ENCODE measurements around the gene RUNX2.

DNA sequence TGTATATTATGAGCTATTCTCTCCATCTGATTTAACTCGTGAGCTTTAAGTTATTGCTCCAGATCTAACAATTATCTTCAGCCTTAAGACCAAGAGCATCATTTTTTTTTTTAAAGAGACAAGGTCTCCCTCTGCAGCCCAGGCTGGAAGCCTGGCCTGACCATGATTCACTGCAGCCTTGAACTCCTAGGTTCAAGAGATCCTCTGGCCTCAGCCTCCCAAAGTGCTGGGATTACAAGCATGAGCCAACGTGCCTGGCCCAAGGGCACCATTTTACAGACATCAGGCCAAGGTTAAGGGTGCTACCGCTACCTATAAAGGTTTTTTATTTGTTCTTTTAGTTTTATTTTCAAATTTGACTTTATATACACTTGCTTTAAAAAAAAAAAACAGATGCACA is 47.3 kb downstream of the RUNX2 start:
- TF ChIP-seq EZH2 (IDR thresholded peaks at IDR 0.05; ENCODE audit: borderline replicate concordance, insufficient read depth, low read length, poor library complexity, severe bottlenecking) = no peak
- TF ChIP-seq, protein P1, sequence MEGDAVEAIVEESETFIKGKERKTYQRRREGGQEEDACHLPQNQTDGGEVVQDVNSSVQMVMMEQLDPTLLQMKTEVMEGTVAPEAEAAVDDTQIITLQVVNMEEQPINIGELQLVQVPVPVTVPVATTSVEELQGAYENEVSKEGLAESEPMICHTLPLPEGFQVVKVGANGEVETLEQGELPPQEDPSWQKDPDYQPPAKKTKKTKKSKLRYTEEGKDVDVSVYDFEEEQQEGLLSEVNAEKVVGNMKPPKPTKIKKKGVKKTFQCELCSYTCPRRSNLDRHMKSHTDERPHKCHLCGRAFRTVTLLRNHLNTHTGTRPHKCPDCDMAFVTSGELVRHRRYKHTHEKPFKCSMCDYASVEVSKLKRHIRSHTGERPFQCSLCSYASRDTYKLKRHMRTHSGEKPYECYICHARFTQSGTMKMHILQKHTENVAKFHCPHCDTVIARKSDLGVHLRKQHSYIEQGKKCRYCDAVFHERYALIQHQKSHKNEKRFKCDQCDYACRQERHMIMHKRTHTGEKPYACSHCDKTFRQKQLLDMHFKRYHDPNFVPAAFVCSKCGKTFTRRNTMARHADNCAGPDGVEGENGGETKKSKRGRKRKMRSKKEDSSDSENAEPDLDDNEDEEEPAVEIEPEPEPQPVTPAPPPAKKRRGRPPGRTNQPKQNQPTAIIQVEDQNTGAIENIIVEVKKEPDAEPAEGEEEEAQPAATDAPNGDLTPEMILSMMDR (IDR thresholded peaks at IDR 0.05; ENCODE audit: poor library complexity, severe bottlenecking) = no peak
- no peak for TF ChIP-seq SMC3 (conservative IDR thresholded peaks at IDR 0.05; ENCODE audit: poor library complexity)
- no peak for TF ChIP-seq MXI1 (conservative IDR thresholded peaks at IDR 0.05; ENCODE audit: poor library complexity, severe bottlenecking)
- TF ChIP-seq, protein P2, sequence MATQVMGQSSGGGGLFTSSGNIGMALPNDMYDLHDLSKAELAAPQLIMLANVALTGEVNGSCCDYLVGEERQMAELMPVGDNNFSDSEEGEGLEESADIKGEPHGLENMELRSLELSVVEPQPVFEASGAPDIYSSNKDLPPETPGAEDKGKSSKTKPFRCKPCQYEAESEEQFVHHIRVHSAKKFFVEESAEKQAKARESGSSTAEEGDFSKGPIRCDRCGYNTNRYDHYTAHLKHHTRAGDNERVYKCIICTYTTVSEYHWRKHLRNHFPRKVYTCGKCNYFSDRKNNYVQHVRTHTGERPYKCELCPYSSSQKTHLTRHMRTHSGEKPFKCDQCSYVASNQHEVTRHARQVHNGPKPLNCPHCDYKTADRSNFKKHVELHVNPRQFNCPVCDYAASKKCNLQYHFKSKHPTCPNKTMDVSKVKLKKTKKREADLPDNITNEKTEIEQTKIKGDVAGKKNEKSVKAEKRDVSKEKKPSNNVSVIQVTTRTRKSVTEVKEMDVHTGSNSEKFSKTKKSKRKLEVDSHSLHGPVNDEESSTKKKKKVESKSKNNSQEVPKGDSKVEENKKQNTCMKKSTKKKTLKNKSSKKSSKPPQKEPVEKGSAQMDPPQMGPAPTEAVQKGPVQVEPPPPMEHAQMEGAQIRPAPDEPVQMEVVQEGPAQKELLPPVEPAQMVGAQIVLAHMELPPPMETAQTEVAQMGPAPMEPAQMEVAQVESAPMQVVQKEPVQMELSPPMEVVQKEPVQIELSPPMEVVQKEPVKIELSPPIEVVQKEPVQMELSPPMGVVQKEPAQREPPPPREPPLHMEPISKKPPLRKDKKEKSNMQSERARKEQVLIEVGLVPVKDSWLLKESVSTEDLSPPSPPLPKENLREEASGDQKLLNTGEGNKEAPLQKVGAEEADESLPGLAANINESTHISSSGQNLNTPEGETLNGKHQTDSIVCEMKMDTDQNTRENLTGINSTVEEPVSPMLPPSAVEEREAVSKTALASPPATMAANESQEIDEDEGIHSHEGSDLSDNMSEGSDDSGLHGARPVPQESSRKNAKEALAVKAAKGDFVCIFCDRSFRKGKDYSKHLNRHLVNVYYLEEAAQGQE (IDR thresholded peaks at IDR 0.05; ENCODE audit: borderline replicate concordance) = no peak
